Activated naive CD4-positive, alpha-beta T cell (primary cell): ENCODE measurements around the gene LAMA2.

Source experiments
- DNase-seq, 4 experiments: peaks; one replicate each; lab custom pipeline; 2025; lab: John Stamatoyannopoulos, UW

Gene LAMA2

GRCh38 chr6:128882991-128883611, at the start of gene LAMA2:
LAMA2 (plus strand) TSS chr6:128883138; CDS start chr6:128883246, 108 bp downstream.
- DNase-seq, result peak in 1 of 4 experiments; percentile 1

GRCh38 chr6:128836761-128837160, 46.2 kb upstream of the LAMA2 start:
- no peak for DNase-seq

- DNase-seq, result no peak
Observed at GRCh38 chr6:128841518-128841917, 41.4 kb upstream of the LAMA2 start.

GRCh38 chr6:128844598-128844997, 38.3 kb upstream of the LAMA2 start:
- DNase-seq, result no peak

- DNase-seq, result no peak
Observed at GRCh38 chr6:128847431-128848210, 35.3 kb upstream of the LAMA2 start.

GRCh38 chr6:128848212-128848935, 34.6 kb upstream of the LAMA2 start:
- DNase-seq, result no peak

GRCh38 chr6:128855581-128856085, 27.3 kb upstream of the LAMA2 start:
- no peak for DNase-seq

GRCh38 chr6:128857806-128858205, 25.1 kb upstream of the LAMA2 start:
- DNase-seq, result no peak

- no peak for DNase-seq
Observed at GRCh38 chr6:128860782-128861181, 22.2 kb upstream of the LAMA2 start.

- DNase-seq, result no peak
Observed at GRCh38 chr6:128863983-128864382, 19.0 kb upstream of the LAMA2 start.

- no peak for DNase-seq
Observed at GRCh38 chr6:128870746-128871145, 12.2 kb upstream of the LAMA2 start.

GRCh38 chr6:128874863-128875262, 8.1 kb upstream of the LAMA2 start:
- DNase-seq, result no peak

GRCh38 chr6:128882560-128882959, 378 bp upstream of the LAMA2 start:
- no peak for DNase-seq

- no peak for DNase-seq
Observed at GRCh38 chr6:128883906-128884305, 968 bp downstream of the LAMA2 start.

- DNase-seq, result no peak
Observed at GRCh38 chr6:128885381-128885780, 2.4 kb downstream of the LAMA2 start.

- DNase-seq, result no peak
Observed at GRCh38 chr6:128886706-128887105, 3.8 kb downstream of the LAMA2 start.

GRCh38 chr6:128888444-128889175, 5.7 kb downstream of the LAMA2 start:
- DNase-seq, result no peak

- DNase-seq, result no peak
Observed at GRCh38 chr6:128889870-128890269, 6.9 kb downstream of the LAMA2 start.

GRCh38 chr6:128892079-128892478, 9.1 kb downstream of the LAMA2 start:
- DNase-seq, result no peak

GRCh38 chr6:128899341-128900050, 16.6 kb downstream of the LAMA2 start:
- no peak for DNase-seq

- DNase-seq, result no peak
Observed at GRCh38 chr6:128903715-128904114, 20.8 kb downstream of the LAMA2 start.
